ENCODE results near the gene CENPX.

The CENPX gene

DNA sequence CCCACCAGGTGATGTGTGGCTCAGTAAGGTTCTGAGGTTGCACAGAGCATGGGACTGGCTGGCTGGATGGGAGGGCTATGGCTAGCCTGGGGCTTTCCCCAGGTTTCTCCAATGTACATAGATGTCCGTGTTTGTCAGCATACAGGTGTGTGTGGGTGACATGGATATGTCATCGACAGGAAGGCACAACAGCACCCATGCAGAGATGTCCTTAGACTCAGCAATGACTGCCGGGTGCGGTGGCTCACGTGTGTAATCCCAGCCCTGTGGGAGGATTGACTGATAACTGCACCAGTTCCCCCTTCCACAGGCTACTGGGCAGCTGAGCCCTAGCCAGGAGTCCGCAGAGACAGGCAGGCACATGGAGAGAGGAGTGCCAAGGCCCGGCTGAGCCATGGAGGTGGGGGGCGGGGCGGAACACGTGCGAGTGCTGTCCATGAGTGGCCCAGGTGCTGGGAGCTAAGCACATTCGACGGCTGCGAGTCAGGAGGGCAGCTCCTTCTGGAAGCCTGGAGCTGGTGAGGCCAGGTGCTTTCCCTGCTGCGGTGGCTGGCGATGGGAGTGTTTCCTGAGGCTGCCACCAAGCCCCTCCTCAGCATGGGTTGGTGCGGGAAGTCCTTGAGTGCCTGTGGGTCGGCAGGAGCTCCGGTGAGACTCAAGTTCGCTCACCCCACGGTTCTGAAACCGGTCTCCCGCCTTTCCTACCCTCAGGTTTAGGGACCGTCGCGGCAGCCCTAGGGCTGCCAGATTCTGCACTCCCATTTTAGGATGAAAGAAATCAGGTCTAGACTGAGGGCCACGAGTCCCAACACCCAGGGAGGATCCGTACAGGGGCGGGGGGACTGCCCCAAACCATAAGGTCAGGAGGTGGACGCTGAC lies 46.1 kb downstream of the CENPX start:
- DNase-seq = peak; percentile 73

DNA sequence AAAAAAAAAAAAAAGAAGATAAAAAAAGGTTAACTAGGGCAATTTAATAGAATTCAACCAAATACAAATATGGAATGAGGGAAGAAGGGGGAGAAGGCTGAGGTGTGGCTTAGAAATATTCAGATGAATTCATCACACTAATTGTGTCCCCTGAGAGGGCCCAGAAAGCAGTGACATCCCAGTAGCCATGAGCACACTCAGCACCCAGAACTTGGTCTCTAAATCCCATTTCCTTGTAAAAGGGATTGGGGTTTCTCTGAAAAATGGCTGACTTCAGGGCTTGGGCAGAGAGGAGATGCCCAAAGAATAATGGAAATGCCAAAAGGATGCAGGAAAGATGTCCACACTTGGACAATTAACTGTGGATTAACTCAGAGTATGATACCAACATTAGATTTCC lies 49.2 kb downstream of the CENPX start:
- no peak for DNase-seq

DNA sequence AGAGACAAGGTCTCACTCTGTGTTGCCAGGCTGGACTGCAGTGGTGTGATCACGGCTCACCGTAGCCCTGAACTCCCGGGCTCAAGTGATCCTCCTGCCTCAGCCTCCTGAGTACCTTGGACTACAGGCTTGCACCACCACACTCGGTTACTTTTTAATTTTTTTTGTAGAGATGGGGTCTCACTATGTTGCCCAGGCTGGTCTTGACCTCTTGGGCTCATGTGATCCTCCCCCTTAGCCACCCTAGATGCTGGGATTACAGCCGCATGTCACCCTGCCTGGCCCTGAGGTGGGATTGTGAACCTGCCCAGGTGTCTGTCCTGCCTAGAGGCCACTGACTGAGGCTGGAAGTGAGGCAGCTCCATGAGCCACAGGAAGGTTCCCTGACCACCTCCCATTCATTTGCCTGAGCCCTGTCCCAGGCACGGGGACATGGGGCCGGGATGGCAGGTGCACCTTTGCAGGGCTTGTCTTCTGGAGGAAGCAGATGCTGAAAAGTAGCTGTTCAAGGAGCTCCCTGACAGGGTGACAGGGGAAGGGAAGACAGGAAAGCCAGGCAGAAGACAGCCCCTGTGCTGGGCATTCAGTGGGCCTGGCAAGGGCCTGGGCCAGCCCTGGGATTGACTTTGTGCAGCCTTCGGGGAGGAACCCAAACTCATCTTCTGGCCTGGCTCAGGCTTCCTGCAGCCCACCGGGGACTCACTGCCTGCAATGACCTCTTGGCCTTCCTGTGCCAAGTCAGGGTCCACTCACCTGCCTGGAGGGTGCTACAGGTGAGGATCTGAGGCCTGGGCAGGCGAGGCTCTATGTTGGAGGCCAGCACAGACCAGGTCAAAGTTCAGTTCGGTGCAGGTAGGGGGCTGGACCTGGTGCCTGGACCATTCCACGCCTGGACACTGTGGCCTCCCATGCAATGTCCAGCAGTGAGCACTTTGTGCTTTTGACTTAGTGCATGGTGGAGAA lies 53.5 kb downstream of the CENPX start:
- DNase-seq = no peak
